CD4-positive, alpha-beta T cell treated with Interleukin-1 beta for 1 hour (primary cell): Measurements from ENCODE around the gene CLIC4.
"Not testable (repeated sequence)": the region's sequence is repeated elsewhere in the genome, so short reads cannot be mapped to it uniquely, and the experiment has no call there.

Source experiments
- DNase-seq, 2 donors: peaks; one replicate each; pipeline ENCODE4 v3.0.0-alpha.2; 2020 to 2022

Gene CLIC4

DNA sequence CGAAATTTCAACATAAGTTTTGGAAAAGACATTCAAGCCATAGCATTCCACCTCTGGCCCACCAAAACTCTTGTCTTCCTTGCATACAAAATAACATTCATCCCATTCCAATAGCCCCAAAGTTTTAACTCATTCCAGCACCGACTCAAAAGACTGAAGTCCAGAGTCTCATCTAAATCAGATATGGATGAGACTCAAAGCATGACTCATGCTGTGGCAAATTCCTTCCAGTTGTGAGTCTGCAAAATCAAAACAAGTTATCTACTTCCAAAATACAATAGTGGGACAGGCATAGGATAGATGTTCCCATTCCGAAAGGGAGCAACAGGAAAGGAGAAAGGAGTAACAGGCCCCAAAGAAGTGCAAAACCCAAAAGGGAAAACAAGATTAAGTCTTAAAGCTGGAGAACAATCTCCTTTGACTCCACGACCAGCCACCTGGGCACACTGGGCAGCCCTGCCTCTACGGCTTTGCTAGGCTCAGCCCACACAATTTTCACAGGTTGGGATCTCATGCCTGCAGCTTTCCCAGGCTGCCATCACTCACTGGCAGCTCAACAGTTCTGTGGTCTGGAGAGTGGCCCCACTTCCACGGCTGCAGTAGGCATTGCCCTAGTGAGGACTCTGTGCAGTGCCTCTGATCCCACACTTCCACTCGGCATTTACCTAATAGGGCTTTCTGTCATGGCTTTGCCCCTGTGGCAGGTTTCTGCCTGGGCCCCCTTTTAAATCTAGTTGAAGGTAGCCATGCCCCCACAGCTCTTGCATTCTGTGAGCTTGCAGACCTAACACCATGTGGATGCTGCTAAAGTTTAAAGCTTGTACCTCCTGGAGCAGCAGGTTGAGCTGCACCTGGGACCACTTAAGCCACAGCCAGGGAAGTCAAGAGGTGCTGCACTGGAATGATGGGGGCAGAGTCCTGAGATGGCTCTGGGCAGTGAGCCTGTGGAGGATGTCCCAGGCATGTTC lies 133.8 kb downstream of the CLIC4 start:
- DNase-seq, result no peak

DNA sequence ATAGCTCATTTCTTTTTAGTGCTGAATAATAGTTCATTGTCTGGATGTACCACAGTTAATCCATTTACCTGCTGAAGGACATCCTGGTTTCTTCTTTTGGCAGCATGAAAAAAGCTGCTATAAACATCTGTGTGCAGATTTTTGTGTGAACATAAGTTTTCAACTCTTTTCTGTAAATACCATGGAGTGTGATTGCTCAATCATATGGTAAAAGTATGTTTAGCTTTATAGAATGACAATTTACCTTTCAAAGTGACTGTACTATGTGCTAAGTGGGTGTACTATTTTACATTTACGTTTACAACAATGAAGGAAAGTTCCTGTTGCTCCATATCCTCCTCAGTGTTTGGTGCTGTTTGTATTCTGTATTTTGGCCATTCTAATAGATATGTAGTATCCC lies 135.8 kb downstream of the CLIC4 start:
- no peak for DNase-seq

DNA sequence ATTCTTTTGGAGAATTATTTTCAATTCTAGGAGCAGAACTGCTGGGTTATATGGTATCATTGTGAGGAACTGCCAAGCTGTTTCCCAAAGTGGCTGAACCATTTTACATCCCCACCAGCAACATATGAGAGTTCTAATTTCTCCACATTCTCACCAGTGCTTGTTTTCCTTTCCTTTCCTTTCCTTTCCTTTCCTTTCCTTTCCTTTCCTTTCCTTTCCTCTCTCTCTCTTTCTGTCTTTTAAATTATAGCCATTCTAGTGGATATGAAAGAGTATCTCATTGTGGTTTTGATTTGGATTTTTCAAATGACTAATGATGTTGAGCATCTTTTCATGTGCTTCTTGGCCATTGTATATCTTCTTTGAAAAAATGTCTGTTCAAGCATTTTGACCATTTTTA lies 139.5 kb downstream of the CLIC4 start:
- DNase-seq, result no peak

DNA sequence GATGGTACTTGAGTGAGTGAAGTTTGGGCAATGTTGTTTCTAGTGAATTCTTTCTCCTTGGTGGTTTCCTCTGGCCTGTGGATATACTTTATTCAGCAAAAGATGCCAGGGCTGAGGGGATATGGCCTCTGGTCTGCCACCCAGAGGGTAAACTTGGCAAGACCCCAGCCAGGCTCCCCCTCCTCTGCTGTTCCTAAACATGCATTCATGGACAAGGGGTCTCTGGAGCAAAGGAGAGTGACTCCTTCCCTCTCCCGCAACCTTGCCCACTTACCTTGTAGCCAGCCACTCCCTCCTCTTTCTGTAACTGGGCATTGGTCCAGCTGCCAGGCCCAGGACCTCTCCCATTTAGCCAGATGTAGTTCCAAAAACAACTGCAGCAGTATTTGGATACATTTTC lies 141.0 kb downstream of the CLIC4 start:
- no peak for DNase-seq

DNA sequence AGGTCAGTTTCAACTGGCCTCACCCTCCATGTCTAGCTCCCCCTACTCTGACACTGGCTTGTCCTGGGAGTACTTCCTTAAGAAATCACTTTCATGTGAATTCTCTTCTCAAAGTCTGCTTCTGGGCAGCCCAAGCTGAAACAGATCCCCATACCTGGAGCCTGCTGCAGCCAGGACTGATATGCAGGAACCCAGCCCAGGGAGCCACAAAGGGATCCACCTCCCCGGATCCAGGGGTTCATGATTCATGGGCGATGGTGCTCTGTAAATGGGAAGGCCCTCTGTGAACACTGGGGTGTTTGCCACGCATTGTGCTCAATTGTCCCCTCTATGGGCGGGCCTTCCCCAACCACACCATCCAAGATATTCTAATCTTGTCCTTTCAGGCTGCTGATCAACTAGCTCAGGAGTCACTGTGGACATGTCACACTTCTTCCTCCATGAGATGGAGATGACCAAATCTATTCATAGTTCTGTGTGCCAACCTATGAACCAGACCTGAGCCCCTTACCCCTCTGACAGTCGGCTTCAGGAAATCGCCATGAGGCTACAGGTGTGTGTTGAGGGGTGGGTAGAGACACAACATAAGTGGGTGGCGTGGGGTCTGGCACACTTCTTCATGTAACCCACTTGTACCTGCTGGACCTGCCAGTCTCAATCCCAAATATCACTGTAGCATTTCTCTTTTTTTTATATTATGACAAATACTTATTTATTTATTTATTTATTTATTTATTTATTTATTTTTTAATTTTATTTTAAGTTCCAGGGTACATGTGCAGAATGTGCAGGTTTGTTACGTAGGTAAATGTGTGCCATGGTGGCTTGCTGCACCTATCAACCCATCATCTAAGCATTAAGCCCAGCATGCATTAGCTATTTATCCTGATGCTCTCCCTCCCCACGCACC lies 143.1 kb downstream of the CLIC4 start:
- DNase-seq, result no peak

DNA sequence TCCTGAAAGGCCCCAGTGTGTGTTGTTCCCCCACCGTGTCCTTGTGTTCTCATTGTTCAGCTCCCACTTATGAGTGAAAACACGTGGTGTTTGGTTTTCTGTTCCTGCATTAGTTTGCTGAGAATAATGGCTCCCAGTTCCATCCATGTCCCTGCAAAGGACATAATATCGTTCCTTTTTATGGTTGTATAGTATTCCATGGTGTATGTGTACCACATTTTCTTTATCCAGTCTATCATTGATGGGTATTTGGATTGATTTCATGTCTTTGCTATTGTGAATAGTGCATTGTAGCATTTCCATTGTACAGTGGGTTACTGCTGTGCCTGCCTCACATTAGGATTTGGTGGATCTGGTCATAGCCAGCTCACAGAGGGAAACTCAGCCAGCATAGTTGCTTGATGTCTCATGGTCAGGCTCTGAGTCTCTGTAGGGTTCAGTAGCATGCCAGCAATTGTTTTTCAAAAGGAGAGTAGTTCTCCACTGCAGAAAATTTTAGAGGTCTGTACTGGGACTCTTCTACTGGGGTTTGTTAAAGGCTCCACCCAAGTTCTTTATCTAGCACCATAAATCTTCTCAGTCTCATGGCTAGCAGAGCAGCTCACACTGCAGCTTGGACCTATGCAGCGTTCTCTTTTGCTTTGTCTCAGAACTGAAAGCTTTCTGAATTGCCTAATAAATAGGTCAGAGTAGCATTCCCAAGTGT lies 143.9 kb downstream of the CLIC4 start:
- no peak for DNase-seq

DNA sequence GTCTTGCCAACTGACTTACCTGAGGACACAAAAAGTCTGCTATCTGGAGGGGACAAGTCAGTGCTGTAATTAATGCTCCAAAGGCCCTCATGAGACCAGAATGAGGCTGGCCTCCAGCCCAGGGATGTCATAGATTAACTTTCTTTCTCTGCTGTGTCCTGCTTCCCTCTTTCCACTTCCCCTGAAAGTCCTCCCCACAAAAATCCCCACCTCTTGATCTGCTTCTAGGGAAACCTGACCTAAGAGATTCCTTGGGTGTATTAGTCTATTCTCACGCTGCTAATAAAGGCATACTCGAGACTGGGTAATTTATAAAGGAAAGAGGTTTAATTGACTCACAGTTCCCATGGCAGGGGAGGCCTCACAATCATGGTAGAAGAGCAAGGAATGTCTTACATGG lies 145.6 kb downstream of the CLIC4 start:
- no peak for DNase-seq

DNA sequence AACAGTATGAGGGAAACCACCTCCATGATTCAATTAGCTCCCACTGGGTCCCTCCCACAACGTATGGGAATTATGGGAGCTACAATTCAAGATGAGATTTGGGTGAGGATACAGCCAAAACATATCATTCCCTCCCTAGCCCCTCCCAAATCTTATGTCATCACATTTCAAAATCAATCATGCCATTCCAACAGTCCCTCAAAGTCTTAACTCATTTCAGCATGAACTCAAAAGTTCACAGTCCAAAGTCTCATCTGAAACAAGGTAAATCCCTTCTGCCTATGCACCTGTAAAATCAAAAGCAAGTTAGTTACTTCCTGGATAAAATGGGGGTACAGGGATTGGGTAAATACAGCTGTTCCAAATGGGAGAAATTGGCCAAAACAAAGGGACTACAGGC lies 146.1 kb downstream of the CLIC4 start:
- not testable (repeated sequence) for DNase-seq

DNA sequence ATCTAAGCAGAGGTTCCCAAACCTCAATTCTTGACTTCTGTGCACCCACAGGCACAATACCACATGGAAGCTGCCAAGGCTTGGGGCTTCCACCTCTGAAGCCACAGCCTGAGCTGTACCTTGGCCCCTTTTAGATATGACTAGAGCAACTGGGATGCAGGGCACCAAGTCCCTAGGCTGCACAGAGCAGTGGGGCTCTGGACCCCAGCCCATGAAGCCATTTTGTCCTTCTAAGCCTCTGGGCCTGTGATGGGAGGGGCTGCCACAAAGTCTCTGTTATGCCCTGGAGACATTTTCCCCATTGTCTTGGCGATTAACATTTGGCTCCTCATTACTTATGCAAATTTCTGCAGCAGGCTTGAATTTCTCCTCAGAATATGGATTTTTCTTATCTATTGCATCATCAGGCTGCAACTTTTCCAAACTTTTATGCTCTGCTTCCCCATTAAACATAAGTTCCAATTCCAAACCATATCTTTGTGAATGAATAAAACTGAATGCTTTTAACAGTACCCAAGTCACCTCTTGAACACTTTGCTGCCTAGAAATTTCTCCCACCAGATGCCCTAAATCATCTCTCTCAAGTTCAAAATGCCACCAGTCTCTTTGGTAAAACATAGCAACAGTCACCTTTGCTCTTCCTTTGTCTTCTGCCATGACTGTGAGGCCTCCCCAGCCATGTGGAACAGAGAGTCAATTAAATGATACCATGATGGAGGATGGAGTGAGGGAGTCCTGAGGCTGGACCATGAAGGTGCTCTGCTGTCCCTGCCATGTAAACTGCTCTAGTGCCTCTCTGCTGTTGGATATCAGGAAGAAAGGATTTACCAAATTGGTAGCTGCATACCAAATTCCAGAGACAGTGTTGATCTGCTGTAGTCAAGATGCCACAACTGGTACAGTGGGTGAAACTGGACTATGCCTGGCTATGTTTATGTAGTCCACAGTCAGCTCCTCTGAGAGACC lies 147.2 kb downstream of the CLIC4 start:
- DNase-seq, result no peak

DNA sequence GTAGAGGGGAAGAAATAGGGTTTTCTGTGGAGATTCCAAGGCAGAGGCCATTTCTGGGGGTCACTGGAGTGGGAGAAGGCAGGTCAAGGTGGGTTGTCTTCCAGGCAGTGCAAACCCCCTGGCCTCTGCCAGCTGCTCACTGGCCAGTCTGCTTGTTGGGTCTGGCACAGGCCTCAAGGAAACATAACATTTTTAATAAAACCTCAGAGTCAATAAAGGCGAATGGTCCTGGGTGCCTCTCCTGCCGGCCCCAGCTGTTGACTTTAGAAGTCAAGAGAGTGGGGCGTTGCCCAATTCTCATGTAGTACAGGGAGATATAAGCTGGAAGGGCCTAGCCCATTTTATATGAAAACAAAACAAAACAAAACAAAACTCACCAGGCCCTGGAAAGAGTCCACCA lies 148.2 kb downstream of the CLIC4 start:
- DNase-seq, result no peak
